ENCODE data around the gene IFFO2. TPM values are rescaled to one million over a fixed set of nuclear protein-coding genes. Genes with fewer than 3 reads are reported as not detected.

IFFO2 gene
- total RNA-seq, 2 donors from 2014 or later = 13.6 to 20.4 TPM

DNA sequence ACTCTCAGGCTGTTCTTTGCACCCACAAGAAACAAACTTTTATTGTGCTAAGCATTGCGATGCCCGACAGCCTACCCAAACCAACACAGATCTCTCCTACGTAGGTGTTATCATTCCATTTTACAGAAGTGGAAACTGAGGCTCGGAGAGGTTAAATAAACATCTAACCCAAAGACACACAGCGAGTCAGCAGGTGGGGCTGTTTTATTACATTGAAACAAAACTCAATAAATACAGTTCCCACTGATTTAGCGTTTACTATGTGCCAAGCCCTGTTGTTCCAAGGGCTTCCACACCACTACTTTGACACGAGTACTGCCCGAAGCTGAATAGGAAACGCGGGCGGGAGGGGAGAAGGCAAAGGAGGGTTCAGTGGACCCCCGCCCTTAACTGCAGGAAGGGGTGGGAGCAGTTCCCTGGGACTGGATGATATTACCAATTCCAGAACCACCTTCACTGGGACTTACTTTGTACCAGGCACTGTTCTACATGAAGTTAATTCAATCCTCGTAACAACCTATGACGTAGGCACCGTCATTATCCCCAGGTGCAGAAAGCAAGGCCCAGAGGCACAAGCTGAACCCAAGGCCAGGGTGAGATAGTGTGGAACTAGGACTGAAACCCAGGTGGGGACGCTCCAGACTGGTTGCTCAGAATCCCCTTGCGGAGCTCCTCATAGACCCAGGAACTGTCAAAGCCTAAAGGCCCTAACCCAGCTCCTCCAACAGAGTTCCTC is 34.8 kb downstream of the IFFO2 start:
- WGBS = 55% methylated on average over 17 of the region's 17 CpGs
- DNase-seq (ENCODE audit: low spot score) = no peak
- TF ChIP-seq POLR2AphosphoS5 (IDR thresholded peaks at IDR 0.05) = no peak
- TF ChIP-seq, protein P1, sequence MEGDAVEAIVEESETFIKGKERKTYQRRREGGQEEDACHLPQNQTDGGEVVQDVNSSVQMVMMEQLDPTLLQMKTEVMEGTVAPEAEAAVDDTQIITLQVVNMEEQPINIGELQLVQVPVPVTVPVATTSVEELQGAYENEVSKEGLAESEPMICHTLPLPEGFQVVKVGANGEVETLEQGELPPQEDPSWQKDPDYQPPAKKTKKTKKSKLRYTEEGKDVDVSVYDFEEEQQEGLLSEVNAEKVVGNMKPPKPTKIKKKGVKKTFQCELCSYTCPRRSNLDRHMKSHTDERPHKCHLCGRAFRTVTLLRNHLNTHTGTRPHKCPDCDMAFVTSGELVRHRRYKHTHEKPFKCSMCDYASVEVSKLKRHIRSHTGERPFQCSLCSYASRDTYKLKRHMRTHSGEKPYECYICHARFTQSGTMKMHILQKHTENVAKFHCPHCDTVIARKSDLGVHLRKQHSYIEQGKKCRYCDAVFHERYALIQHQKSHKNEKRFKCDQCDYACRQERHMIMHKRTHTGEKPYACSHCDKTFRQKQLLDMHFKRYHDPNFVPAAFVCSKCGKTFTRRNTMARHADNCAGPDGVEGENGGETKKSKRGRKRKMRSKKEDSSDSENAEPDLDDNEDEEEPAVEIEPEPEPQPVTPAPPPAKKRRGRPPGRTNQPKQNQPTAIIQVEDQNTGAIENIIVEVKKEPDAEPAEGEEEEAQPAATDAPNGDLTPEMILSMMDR (IDR thresholded peaks at IDR 0.05) = peak in 3 of 4 experiments; percentile 20 to 50 (median 30)
- H3K27ac ChIP-seq = peak overlapping the region; percentile 80 to 84
- H3K36me3 ChIP-seq = peaks cover 0 to 7% of the 10 kb centered on the region in 2 donors
- intact Hi-C loops (cut with DNase I) = loop anchor here (2.0 to 5.0 kb wide), 2 partner anchors 29 to 86 kb away; no protein-coding TSS in a partner anchor
- no peaks in the 10 kb centered on the region for H3K27me3 ChIP-seq (replicated peaks; ENCODE audit: insufficient read depth)
- no peaks in the 10 kb centered on the region for H3K9me3 ChIP-seq
- H3K4me1 ChIP-seq (replicated peaks) = peaks cover 22% of the 10 kb centered on the region
- H3K4me3 ChIP-seq = no peak overlapping the region

DNA sequence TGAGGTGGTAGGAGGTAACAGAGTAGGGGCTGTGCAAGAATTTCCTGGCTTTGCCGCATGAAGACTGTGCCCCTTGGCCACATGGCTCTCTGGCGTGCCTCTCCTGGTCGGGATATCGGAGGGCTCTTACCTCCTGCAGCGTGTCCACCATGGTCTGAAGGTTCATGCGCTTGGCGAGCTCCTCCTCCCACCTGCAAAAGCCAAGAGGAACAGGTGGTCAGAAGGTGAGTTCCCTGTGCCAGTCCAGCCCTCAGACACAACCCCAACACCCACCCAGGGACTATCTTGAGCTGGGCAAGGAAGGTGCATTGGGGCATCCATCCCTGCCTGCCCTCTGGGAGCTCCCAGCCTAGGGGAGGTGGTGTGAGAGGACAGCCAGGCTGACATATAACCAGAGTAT is 35.5 kb downstream of the IFFO2 start:
- H3K36me3 ChIP-seq = peaks cover 0 to 7% of the 10 kb centered on the region in 2 donors
- no peaks in the 10 kb centered on the region for H3K9me3 ChIP-seq
- H3K4me1 ChIP-seq (replicated peaks) = peaks cover 22% of the 10 kb centered on the region
- no peaks in the 10 kb centered on the region for H3K27me3 ChIP-seq (replicated peaks; ENCODE audit: insufficient read depth)
- H3K4me3 ChIP-seq = no peak overlapping the region
- no peak overlapping the region for H3K27ac ChIP-seq
- TF ChIP-seq, protein P1 (IDR thresholded peaks at IDR 0.05) = no peak
- TF ChIP-seq POLR2AphosphoS5 (IDR thresholded peaks at IDR 0.05) (no peak), POLR2A (IDR thresholded peaks at IDR 0.05) (no peak)
- WGBS = 97% methylated on average over 7 of the region's 7 CpGs
- no peak for DNase-seq (ENCODE audit: low spot score)
- intact Hi-C loops (cut with DNase I) = loop anchor here (5.0 kb wide), 1 partner anchor 86 kb away; no protein-coding TSS in a partner anchor

DNA sequence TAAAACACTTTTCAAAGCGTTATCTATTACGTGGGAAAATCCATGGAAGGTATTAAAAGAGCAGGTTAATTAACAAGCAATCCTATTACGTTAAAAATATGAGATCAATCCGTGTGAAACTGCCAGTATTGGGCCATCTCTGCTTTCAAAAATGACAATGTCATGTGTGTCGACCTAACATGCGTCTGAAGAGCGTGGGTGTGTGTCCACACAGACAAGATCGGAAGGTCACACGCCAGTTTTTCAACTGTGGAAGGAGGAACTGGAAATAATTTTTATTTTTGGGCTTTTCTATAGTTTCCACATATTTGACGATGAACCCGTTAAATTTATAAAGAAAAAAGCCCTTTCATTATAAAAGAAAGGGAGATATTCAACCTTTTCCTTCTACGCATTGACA is 36.5 kb downstream of the IFFO2 start:
- H3K27ac ChIP-seq = no peak overlapping the region
- H3K4me1 ChIP-seq (replicated peaks) = peaks cover 22% of the 10 kb centered on the region
- H3K27me3 ChIP-seq (replicated peaks; ENCODE audit: insufficient read depth) = no peaks in the 10 kb centered on the region
- TF ChIP-seq, protein P1 (IDR thresholded peaks at IDR 0.05) = no peak
- TF ChIP-seq POLR2A (IDR thresholded peaks at IDR 0.05) (no peak), POLR2AphosphoS5 (IDR thresholded peaks at IDR 0.05) (no peak)
- intact Hi-C loops (cut with DNase I) = loop anchor here (5.0 kb wide), 1 partner anchor 87 kb away; no protein-coding TSS in a partner anchor
- peaks cover 0 to 7% of the 10 kb centered on the region in 2 donors for H3K36me3 ChIP-seq
- no peak for DNase-seq (ENCODE audit: low spot score)
- 83% methylated on average over 12 of the region's 12 CpGs for WGBS
- no peak overlapping the region for H3K4me3 ChIP-seq
- H3K9me3 ChIP-seq = no peaks in the 10 kb centered on the region

DNA sequence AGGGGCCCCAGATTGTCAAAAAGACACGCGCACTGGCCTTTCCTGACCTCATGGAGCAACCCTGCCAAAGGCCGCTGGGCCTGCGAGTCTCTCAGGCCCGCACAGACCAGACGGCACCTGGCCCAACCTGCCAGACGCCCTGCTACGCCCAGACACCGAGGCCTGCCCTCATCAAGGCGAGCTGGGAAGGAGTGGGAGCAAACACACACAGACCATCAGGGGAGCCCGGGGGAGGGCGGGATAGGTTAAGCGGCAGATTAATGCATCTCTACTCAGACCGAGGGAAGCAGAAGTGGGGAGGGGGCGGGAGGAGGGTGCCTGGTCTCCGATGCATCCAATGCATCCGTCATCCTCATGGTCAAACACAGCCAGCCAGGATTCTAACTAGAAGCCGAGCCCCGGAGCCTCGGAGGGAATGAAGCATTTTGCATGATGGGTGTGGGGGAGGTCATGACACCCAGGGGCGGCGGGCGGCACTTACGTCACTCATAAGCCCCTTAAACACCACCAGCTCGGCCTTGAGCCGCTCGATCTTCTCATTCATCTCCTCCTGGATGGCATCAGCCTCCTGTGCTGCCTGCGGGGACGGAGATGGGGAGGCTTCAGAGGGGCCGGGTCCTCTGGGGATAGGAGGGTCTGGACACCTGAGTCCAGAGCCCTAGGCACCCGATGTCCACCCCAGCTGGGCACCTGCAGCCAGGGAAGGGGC is 37.1 kb downstream of the IFFO2 start:
- Histone ChIP-seq H3K4me3 (no peak overlapping the region), H3K27me3 (replicated peaks; ENCODE audit: insufficient read depth) (no peaks in the 10 kb centered on the region), H3K4me1 (replicated peaks) (peaks cover 22% of the 10 kb centered on the region), H3K36me3 (peaks cover 0 to 7% of the 10 kb centered on the region in 2 donors), H3K27ac (no peak overlapping the region), H3K9me3 (no peaks in the 10 kb centered on the region)
- no peak for DNase-seq (ENCODE audit: low spot score)
- WGBS = 87% methylated on average over 28 of the region's 31 CpGs
- intact Hi-C loops (cut with DNase I) = no loop called here
- TF ChIP-seq, protein P1 (IDR thresholded peaks at IDR 0.05) = no peak
- TF ChIP-seq POLR2A (IDR thresholded peaks at IDR 0.05) (no peak), POLR2AphosphoS5 (IDR thresholded peaks at IDR 0.05) (no peak)

All from prostate gland (tissue), 2 donors.